ENCODE data around the gene RBM26. TPM values are rescaled to one million over a fixed set of nuclear protein-coding genes. Genes with fewer than 3 reads are reported as not detected.

RBM26 gene
- total RNA-seq, 1 experiment from 2014 or later: 70.5 TPM

DNA sequence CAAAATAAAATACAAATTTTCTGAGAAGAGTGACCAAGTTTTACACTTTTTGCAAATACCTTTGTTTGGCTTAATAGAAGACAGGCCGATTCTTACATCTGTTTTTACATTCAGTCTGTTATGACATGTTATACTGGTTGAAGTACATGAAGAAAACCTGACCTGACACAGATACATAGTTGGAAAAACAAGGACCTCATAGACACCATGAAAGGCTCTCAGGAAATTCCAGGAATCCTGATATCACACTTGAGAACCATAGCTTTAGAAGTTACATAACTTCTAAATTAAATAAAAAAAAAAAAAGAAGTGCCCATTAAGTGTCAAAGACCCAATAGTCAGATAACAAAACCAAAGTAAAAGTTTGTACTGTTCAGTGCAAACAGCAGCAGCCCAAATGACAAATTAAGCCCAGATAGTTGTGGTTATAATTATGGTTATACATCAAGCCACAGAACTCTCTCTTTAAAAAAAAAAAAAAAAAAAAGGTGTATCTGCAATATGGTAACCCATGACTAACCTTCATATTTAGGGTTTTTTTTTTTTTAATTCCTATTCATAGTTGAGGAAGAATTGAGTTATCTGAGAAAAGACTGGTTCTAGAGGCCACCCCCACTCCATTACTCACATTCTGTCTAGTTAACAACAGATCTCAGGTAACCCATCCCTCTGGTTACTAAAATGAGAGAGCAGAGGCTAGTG lies 19.8 kb downstream of the RBM26 start:
- peaks cover 35 to 44% of the 10 kb centered on the region in 2 experiments for H3K4me1 Mint-ChIP-seq
- Histone ChIP-seq H3T11ph (ENCODE audit: low read length) (no peak overlapping the region), H3K79me2 (ENCODE audit: insufficient read depth, low read length) (peaks cover 32% of the 10 kb centered on the region; the same call in 1 of the 2 replicates), H2BK15ac (ENCODE audit: low read depth, low read length) (no peak overlapping the region), H3K23ac (ENCODE audit: insufficient read length, low read depth, low read length) (no peak overlapping the region), H3K4me1 (ENCODE audit: insufficient read depth, low read length) (no peaks in the 10 kb centered on the region; the same call in 1 of the 2 replicates), H4K91ac (ENCODE audit: insufficient read length, low read depth, low read length) (no peak overlapping the region), H3K9me3 (ENCODE audit: control insufficient read depth, low read depth, low read length) (no peaks in the 10 kb centered on the region), H3K14ac (ENCODE audit: insufficient read depth, low read length) (no peak overlapping the region), H2BK5ac (ENCODE audit: insufficient read length, low read length) (no peak overlapping the region), H3K56ac (ENCODE audit: insufficient read length, low read depth, low read length) (no peak overlapping the region), H3K79me1 (ENCODE audit: insufficient read depth, low read depth, low read length, poor library complexity, severe bottlenecking) (peaks cover 3% of the 10 kb centered on the region), H3K23me2 (ENCODE audit: insufficient read length, low read depth, low read length, poor library complexity, severe bottlenecking) (no peaks in the 10 kb centered on the region), H4K8ac (replicated peaks; ENCODE audit: insufficient read length, low read depth, low read length) (no peak overlapping the region), H3K18ac (ENCODE audit: insufficient read length, low read depth, low read length) (no peak overlapping the region), H3K9ac (ENCODE audit: extremely low read depth, insufficient read length, low read length) (no peak overlapping the region), H4K5ac (ENCODE audit: insufficient read length, low read depth, low read length) (no peak overlapping the region), H3K27me3 (ENCODE audit: insufficient read depth, low read length) (no peaks in the 10 kb centered on the region), H4K20me1 (ENCODE audit: control insufficient read depth, insufficient read depth, insufficient read length) (no peaks in the 10 kb centered on the region), H2AFZ (ENCODE audit: low read length) (no peak overlapping the region), H2BK120ac (ENCODE audit: low read depth, low read length, poor library complexity, severe bottlenecking) (no peak overlapping the region), H3K4ac (ENCODE audit: low read depth, low read length) (no peak overlapping the region), H3K27ac (ENCODE audit: insufficient read length, low read depth, low read length) (no peak overlapping the region), H2BK12ac (ENCODE audit: insufficient read length, low read depth, low read length) (no peak overlapping the region), H2BK20ac (ENCODE audit: low read depth, low read length, poor library complexity, severe bottlenecking) (no peak overlapping the region), H3K4me2 (ENCODE audit: insufficient read depth, insufficient read length, low read length) (no peak overlapping the region), H2AK5ac (ENCODE audit: insufficient read length, low read length) (no peak overlapping the region)
- H3K27me3 Mint-ChIP-seq (ENCODE audit: low read depth): no peaks in the 10 kb centered on the region
- DNase-seq: no peak
- no peak overlapping the region for H3K4me3 Mint-ChIP-seq
- H3K27ac Mint-ChIP-seq: no peak overlapping the region; a peak in 1 of 7 replicates
- H3K9me3 Mint-ChIP-seq: no peaks in the 10 kb centered on the region
- H3K36me3 Mint-ChIP-seq (ENCODE audit: insufficient read depth in 1 of 3, low read depth in 3 of 3): peaks cover 0 to 3% (median 0%) of the 10 kb centered on the region in 3 experiments; a peak in 4 of 7 replicates
- TF ChIP-seq, protein P1, sequence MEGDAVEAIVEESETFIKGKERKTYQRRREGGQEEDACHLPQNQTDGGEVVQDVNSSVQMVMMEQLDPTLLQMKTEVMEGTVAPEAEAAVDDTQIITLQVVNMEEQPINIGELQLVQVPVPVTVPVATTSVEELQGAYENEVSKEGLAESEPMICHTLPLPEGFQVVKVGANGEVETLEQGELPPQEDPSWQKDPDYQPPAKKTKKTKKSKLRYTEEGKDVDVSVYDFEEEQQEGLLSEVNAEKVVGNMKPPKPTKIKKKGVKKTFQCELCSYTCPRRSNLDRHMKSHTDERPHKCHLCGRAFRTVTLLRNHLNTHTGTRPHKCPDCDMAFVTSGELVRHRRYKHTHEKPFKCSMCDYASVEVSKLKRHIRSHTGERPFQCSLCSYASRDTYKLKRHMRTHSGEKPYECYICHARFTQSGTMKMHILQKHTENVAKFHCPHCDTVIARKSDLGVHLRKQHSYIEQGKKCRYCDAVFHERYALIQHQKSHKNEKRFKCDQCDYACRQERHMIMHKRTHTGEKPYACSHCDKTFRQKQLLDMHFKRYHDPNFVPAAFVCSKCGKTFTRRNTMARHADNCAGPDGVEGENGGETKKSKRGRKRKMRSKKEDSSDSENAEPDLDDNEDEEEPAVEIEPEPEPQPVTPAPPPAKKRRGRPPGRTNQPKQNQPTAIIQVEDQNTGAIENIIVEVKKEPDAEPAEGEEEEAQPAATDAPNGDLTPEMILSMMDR (conservative IDR thresholded peaks at IDR 0.05): no peak
- WGBS (ENCODE audit: extremely low coverage, insufficient read length, low lambda C conversion rate): no CpG with 5 or more reads among the region's 1 CpG
